Measurements from ENCODE around the gene MRPS14.
"Not testable (repeated sequence)": the region's sequence is repeated elsewhere in the genome, so short reads cannot be mapped to it uniquely, and the experiment has no call there.

The MRPS14 gene

DNA sequence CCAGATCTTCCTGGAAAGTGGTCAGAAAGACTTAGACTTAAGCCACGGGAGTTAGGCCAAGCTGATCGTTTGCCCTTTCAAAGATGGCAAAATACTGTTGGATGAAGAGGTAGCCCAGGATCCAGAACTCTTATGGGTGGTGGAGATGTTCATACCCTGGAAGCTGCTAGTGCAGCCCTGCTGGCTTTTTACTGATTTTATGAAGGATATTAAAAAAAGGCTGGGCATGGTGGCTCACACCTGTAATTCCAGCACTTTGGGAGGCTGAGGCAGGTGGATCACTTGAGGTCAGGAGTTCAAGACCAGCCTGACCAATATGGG lies 657 bp upstream of the MRPS14 start:
- DNase-seq (ENCODE audit: low spot score) = not testable (repeated sequence)

DNA sequence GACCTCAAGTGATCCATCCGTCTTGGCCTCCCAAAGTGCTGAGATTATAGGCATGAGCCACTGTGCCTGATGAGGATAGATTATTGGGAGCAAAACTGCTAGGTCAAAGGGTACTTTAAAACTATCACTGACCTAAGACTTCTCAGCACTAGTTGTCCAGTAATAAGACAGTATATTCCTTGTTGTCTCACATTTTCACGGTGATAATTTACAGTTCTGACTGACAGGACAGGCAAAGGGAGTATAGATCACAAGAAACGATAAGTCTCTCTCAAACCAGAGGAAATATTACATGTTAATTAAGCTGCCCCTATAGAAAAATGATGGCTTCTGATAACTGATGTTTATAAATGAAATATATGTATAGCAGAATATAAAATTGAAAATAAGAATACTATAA lies 3.7 kb downstream of the MRPS14 start:
- no peak for DNase-seq (ENCODE audit: low spot score)

DNA sequence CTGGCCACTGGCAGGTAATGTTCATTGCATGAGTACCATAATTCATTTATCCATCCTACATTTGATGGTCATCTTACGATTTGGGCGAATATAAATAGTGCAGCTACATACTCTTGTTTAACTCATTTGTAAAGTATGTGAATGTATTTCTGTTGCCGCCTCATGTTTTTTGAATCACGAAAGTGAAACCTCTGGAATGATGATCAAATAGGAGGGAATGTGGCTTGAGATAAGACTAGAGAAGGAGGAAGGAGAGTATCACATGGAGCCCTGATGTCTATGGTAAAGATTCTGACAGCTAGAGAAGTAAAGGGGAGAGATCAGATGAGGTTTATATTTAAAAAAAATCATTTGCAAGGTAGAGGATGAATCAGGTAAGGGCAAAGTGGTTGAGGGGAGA lies 8.0 kb downstream of the MRPS14 start:
- no peak for DNase-seq (ENCODE audit: low spot score)

DNA sequence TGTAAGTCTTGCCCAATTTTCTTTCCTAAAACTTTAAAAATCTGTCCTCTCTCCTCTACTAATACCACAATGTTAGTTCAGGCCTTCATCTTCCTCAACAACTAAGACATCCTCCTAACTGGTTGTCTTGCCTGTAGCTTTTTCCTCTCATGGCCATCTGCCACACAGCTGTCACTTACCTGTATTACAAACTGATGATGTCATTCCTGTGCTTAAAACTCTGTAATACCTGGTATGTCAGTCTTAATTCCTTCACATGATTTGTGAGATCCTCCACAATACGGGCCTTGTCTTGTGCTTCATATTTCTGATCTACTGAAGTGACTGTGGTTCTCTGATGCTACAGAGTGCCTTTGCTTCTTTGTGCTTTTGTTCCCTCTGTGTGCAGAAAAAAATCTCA lies 9.8 kb downstream of the MRPS14 start:
- DNase-seq (ENCODE audit: low spot score) = no peak

DNA sequence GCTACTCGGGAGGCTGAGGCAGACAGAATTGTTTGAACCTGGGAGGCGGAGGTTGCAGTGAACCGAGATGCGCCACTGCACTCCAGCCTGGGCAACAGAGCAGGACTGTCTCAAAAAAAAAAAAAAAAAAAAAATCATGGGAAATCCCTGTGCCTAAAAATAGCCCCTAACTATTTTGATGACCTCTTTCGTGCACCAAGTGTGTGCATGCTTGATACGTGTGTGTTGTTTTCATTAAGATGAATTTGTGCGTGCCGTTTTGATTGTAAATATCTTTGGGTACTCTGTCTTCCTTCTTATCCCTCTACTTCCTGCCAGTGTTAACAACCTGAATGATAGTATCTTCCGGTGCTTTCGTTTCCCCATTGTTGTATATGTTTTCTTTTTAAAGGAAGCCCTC lies 13.7 kb downstream of the MRPS14 start:
- DNase-seq (ENCODE audit: low spot score) = no peak

DNA sequence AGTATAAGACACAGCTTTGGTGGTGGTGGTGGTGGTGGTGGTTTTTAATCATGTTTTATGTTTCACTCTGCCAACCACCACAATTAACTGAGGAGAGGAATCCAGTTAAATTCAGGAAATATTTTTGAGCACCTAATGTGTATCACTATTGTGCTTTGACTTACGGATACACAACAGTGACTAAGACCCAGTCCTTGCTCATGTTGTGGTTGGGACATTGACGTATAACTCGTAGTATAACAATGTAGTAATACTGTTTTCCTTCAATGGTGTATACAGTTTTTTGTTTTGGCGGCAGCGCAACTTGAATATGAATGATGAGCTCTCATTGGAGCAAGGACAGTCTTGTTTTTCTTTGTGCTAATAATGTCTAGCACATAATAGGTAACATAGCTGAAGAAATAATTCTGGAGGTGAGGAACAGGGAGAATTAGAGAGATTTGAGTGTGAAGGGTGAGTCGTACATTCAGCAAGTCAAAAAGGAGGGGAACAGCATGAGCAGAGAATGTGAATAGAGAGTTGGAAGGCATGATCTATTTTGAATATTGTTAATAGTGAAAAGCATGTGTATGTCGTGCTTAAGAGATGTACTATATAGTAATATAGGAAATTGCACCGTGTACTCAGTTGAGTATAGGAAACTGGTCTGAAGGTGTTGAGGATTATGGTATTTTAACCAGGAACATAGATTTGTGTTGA lies 18.0 kb downstream of the MRPS14 start:
- DNase-seq (ENCODE audit: low spot score) = no peak

DNA sequence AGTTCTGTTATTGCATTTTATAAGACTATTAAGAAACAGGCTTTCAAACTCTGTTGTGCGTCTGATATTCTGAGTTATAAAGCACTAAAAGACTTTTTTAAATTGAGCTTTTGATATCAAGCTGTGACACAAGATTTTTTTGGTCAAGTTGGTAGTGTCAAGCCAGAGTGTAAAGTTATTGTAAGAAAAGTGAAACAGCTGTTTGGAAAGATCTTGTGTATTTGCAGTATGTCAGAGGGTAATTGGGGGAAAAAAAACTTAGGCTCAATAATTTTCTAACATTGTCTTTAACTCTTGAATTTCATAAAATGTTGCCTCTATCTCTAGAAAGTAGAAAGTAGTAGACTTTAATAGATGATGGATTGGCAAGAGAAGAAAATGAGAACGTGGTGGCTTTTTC lies 19.7 kb downstream of the MRPS14 start:
- DNase-seq (ENCODE audit: low spot score) = no peak

DNA sequence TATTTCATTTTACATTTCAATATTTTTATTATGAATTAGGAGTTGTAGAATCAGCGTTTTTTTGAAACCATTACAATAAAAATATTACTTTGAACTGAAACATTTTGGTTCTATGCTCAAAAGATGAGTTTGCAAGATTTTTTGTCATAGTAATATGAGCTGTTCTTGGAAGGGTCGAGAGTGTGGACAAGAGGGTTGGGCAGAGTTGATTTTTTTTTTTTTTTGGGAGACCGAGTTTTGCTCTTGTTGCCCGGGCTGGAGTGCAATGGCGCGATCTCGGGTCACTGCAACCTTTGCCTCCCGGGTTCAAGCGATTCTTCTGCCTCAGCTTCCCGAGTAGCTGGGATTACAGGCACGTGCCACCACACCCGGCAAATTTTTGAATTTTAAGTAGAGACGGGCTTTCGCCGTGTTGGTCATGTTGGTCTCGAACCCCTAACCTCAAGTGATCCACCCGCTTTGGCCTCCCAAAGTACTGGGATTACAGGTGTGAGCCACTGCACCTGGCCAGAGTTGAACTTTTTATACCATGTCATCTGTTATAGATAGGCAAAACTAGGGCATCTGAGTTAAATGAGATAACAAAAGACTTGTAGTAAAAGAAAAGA lies 20.2 kb downstream of the MRPS14 start:
- DNase-seq (ENCODE audit: low spot score) = no peak

DNA sequence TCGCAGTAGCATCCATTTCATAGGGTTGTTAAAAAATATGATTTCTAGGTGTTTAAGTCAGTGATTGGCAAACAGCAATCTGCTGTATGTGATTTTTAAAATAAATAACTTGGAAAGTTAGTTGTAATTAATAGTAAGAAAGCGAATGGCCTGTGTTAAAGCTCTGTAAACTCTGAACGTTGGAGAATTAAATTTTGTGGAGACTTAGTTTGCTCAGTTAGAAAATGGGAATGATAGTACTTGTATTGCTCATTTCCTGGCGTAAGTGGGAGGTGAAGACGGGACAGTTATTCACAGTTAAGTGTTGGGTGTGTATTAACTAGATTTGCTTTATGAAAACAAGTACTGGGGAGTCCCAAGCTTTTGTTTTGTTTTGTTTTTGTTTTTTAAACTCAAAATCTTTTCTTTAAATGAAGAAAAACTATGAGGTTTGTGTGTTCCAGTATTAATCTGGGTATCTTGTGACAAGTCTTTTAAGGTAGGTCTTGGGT lies 22.5 kb downstream of the MRPS14 start:
- DNase-seq (ENCODE audit: low spot score) = peak; percentile 49

DNA sequence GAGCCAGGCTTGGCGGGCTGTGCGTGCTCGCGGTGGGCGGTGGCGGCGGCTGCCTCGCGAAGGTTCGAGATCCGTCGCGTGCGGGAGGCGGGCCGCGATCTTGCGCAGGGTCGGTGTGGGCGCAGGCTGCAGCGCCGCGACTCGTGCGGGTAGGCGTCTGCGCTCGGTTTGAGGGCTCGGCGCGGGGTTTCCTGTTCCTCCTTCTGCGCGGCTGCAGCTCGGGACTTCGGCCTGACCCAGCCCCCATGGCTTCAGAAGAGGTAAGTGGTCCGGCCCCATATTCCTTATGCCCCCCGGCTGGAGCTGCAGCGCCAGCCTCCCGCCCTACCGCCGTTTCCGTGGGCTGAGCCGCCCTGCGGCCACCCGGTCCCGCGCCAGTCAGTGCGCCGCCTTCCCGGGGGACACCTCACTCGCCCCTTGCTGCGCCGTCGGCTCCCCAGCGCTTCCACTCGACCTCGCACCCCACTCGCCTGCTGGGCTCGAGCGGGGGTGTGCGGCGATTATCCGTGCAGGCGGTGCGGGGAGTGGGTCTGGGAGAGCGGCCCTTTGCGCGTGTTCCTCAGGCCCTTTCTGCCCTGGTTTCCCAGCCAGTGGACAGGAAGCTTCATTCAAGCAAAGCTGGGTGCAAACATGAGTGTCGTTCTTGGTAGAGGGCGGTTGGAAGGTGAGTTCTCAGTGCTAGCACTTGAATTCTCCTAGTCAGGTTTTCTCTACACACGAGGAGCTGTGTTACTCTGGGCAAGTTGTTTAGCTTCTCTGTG lies 23.1 kb downstream of the MRPS14 start, which contains the start of gene CACYBP:
Gene CACYBP, plus strand, starts transcription at position 12 of the 761 bp plus-strand sequence. Its CDS starts 234 bp downstream, at position 246.
- no peak for DNase-seq (ENCODE audit: low spot score)

DNA sequence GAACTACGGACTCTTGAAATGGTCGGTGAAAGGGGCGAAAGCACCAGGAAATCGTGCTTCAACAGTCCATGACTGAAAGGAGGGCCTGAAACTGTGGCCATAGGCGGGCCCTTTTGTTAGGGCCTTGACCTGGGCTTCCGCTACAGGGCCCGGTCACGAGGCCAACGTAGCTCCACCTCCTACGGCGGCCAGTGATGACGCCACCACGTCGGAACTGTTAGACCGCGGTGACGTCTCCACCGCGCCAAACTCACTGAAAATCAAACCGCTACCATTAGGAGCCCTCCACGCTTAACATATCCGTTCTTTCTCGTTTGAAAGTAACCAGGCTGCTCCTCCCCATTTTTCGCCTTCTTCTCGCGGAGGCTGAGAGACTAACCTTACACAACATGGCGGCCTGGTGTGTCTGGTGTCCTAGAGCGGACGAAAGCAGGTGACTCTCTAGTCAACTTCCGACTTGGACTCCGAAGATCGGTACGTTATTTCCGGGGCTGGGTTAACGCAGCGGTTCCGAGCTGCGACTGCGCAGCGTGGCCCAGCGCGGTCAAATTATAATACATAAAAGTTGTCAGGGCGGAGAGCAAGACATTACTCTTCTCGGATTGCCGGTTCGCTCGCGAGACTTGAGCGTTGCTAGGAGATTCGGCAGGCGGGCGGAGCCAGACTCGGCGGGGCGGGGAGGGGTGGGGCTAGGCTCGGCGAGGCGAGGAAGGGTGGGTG lies 23.8 kb downstream of the MRPS14 start:
- DNase-seq (ENCODE audit: low spot score) = peak; percentile 97

DNA sequence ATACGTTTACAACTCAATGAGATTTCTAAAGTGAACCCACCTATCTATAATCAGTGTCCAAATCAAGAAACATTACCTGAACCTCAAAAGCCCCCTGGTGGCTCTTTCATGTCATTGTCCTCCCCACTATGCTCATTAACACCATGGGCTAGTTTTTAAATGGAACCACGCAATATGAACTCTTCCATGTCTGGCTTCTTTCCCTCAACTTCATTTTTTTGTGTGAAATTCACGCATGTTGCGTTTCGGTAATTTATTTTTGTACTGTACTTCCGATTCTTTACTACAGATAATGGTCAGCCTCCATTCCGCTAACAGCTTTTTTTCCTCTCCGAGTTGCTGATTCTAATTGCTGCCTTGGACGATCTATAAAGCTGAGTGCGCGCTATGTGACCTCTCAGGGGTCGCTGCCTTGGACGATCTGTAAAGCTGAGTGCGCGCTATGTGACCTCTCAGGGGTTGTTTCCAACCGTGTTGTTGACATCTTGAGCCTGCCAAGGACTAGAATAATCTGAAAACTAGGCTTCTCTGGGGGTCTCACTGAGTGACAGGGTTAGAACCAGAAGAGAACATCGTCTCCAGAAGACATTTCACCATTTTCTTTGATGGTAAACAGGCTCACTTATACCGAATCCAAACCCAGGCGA lies 24.5 kb downstream of the MRPS14 start:
- peak; percentile 85 for DNase-seq (ENCODE audit: low spot score)

DNA sequence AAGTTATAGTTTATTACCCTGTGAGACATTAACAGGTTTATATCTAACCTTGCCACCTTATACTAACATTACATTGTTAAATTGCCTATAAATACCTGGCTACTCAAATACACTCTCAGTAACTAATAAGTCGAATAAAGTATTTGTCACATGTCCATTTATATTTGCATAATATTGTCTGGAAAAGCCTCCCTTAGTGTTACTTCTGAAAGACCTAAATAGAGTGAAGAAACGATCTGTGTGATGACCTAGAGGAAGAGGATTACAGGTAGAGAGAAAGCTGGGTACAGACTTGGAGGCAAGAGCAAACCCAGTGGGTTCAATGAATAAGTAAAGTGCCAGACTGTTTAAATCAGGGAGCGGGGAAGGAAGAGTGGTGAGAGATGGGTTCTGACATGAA lies 26.2 kb downstream of the MRPS14 start:
- DNase-seq (ENCODE audit: low spot score) = no peak

DNA sequence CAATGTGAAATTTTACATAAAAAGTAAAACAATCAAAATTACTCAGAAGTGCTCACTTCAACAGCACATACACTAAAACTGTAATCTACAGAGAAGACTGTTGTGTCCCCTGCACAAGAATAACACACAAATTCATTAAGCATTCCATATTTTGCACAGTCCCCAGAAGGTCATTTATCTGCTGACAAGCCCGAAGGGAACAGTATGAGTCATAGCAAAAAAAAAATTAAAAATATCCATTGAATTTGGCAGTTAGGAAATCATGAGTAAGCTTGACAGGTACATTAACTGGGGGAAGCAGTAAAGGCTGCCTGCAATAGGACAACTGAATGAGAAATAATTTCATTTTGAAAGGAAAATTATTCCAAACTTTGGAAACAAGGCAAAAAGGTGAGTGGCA lies 26.7 kb downstream of the MRPS14 start:
- no peak for DNase-seq (ENCODE audit: low spot score)

DNA sequence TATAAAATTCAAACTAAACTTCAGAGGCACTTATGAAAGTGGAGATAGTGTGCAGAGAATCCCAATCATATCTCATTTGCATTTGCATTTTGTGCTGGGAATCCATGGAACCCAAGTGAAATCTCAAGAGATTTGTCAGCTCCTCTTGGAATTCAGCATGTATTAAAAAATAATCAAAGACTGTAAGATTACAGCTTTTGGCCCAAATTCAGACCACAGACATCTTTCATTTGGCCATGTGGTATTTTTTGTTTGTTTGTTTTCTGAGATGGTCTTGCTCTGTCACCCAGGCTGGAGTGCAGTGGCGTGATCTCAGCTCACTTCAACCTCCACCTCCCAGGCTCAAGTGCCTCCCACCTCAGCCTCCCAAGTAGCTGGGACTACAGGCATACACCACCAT lies 27.3 kb downstream of the MRPS14 start:
- DNase-seq (ENCODE audit: low spot score) = no peak

DNA sequence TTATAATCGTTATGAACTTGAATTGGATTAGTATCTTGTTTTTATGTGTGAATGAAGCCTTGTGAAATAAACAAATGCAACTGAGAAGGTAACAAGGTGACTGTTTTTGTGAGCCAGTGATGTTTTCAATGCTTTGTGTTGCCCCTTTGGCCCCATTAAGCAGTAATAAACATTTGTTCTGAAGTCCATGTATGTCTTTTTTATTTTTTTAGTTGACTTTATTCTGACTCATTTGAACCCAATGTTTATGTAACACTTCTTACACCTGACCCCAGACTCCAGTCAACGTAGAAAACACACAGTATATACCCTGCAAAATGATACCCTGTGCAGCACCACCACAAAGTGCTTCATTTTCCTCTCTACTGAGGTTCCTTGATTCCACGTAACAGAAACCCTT lies 28.1 kb downstream of the MRPS14 start:
- DNase-seq (ENCODE audit: low spot score) = no peak

DNA sequence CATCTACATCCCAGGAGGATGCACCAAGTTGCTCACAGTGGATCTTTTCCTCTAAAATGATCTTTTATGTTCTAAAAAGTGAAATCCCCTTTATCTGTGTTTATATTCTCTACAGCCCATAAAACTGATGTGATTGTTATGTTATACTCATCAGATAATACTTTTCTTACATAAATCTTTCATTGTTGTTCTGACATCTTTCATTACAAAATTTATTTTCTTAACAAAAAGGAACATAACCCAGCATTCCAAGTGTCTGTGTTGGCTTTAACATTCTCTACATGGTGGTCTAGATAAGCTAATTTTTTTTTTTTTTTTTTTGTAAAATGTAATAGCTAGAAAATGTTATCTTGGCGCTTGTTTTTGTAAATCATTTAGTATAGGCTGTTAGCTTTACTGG lies 31.8 kb downstream of the MRPS14 start:
- no peak for DNase-seq (ENCODE audit: low spot score)

DNA sequence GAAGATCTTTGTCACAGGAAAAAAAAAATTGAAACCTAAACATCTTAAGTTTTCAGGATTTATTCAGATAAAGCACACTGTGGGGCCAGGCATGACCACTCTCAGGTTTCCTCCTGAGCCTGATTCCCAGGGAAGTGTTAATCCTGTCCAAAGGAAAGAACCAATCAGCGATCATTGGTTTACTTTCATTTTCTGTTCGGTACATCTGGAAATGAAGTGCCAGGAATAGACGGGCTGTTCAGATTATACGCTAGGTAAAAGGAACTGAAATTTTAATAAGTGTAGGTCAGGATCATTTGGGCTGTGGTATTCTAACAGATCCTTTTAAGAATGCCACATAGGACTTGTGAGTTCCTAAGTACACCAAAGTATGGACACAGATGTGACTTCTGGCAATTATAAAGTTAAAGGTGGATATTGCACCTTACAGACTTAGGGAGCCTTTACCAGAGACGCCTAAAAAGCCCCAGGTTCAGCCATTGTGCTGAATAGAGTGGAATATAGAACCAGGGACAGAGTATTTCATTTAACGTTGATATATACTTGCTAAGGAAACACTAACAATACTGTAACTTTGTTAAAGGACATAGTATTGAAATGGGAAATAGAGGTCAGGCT lies 32.7 kb downstream of the MRPS14 start:
- DNase-seq (ENCODE audit: low spot score) = peak; percentile 51

DNA sequence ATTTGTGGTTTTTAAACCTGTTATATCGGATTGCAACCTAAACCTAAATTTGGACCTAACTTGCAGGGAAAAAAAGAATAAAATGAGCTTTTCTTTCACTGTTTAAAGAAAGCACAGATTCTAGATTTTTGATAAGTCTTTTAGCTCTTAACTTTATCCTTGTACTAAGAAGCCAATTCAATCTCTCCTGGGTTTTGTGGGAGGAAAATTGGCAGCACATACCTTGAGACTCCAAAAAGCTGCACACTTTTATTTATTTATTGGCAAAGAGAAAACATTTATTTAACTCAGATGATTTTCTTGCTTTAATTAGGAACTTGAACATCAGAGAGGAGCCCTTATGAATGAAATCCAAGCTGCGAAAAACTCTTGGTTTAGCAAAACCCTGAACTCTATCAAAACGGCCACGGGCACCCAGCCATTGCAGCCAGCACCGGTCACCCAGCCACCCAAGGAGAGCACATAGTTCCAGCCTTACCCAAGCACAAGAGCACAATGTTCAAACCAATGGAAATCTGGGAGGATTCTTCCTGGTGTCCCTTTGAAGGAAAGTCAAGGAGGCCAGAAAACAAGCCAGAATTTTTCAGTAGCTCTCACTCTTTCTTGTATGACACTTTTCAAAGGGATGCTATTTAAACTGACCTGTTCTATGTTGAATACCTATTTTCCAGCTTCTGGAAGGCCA lies 33.5 kb downstream of the MRPS14 start:
- DNase-seq (ENCODE audit: low spot score) = no peak

DNA sequence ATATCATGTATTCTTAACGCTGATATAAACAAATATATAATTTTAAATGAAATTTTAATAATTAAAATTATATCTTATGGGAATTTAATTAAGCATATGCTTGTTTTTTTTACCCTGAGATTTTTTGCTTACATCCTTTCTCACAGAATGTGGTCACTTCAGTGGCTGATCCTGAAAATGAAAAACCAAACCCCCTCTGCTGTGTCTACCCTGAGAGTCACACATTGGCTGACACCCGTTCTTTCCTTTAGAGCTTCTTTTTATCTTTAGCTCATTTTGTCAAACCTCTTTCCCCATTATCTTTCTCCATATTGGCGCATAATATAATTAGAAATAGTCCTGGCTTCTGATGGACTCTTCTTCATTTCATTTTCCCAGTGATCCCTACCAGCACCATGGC lies 34.2 kb downstream of the MRPS14 start:
- DNase-seq (ENCODE audit: low spot score) = no peak

DNA sequence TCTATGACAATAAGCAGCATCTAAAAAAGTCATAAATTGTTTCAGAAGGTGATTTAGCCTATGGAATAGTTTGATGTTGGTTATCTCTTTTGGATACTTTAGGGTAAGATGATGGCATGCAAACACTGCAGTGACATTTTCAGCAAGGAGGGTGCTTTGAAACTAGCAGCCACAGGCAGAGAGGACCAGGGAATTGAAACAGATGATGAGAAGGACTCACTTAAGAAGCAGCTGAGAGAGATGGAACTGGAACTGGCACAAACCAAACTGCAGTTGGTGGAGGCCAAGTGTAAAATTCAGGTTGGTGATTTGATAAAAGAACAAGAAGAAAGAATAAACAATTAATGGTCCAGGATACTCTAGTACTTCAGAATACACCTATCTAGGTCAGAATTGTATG lies 34.7 kb downstream of the MRPS14 start:
- DNase-seq (ENCODE audit: low spot score) = no peak
